Body of pancreas (tissue), 4 donors: Measurements from ENCODE around the gene KLK6.

Experiments used
- POLR2A ChIP-seq, 3 donors: fragments of 450-650 bp; IDR thresholded peaks; one replicate each; pipeline ENCODE4 v1.6.1; 2016; ENCODE audit warnings: antibody characterized with exemption in 3 of 3, mild to moderate bottlenecking in 2 of 3
- TF ChIP-seq, protein P1 (sequence below), 7 experiments: fragments of 450-650 bp in 4 of 7; fragments of 200-600 bp in 3 of 7; sonication (generic) in 3 of 7; IDR thresholded peaks; one replicate each; pipeline ENCODE4 v1.5.1; 2016 to 2019; ENCODE audit warnings: antibody characterized with exemption in 7 of 7

DNA sequence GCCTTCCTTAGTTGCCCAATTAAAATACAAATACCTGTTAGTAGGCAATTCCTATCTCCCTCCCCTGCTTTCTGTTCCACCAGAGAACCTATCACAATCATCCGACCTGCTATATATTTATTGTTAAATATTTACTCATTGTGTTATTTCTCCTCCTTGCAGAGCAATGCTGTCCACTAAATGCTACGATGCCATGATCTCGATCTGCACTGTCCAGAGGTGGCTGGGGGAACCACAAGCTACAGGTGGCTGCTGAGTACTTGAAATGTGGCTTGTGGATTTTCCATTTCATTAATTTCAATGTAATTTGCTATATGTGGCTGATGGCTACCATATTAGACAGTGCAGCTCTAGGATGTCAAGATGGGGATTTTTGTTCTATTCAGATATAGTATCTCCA lies 5.1 kb downstream of the KLK6 start:
- TF ChIP-seq, protein P1, sequence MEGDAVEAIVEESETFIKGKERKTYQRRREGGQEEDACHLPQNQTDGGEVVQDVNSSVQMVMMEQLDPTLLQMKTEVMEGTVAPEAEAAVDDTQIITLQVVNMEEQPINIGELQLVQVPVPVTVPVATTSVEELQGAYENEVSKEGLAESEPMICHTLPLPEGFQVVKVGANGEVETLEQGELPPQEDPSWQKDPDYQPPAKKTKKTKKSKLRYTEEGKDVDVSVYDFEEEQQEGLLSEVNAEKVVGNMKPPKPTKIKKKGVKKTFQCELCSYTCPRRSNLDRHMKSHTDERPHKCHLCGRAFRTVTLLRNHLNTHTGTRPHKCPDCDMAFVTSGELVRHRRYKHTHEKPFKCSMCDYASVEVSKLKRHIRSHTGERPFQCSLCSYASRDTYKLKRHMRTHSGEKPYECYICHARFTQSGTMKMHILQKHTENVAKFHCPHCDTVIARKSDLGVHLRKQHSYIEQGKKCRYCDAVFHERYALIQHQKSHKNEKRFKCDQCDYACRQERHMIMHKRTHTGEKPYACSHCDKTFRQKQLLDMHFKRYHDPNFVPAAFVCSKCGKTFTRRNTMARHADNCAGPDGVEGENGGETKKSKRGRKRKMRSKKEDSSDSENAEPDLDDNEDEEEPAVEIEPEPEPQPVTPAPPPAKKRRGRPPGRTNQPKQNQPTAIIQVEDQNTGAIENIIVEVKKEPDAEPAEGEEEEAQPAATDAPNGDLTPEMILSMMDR (IDR thresholded peaks at IDR 0.05), result no peak
- TF ChIP-seq POLR2A (IDR thresholded peaks at IDR 0.05), result no peak
